GM19099 (cell line): ENCODE measurements around the gene ENTPD1.

Experiments
- POLR2A ChIP-seq: IDR thresholded peaks from 3 replicates; pipeline ENCODE4 v1.6.1; 2011; ENCODE audit warnings: low read depth; ENCODE audit not compliant: insufficient read length; ENCODE audit errors: extremely low read depth

Gene ENTPD1

GRCh38 chr10:95840121-95840520, 84.2 kb downstream of the ENTPD1 start:
- TF ChIP-seq POLR2A = no peak

GRCh38 chr10:95840681-95841080, 84.7 kb downstream of the ENTPD1 start:
- no peak for TF ChIP-seq POLR2A

- no peak for TF ChIP-seq POLR2A
These were observed 85.9 kb downstream of the ENTPD1 start for GRCh38 chr10:95841661-95842498.

- no peak for TF ChIP-seq POLR2A
These were observed 89.4 kb downstream of the ENTPD1 start for GRCh38 chr10:95845411-95845810.

DNA sequence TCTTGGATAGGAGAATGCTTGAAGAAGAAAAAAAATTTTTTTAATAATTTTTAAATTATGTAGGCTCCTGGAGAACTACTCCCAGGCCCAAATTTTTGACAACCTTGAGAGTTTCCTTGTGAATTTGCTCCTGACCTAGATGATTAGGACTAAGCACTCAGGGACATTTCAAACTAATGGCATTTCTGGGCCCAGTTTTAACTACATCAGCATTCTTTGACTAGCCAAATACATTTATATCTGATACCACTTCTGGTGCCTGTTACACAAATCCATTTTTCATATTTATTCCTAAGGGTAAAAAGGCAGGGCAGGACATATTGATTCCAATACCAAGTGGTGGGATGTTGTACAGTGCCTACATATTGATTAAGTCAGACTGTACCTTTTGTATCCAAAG, 91.0 kb downstream of the ENTPD1 start:
- TF ChIP-seq POLR2A = no peak

DNA sequence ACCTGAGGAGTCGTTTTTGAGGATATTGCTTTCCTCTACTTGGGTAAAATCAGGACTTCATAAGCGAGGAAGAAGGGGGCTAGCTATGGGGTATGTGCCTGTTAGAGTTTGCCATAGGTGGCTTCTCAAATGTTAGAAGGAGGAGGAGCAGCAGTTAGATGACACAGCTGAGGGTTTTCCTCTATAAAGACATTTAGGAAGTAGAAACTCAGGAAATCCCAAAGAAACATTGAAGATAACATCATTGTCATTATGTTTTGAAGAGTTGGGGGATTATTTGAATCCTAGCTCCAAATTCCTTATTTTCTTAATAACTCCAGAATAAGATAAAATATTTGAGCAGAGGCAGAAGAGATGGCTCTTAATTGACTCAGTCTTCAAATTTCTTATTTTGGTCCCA, 92.9 kb downstream of the ENTPD1 start:
- TF ChIP-seq POLR2A = peak; percentile 3

DNA sequence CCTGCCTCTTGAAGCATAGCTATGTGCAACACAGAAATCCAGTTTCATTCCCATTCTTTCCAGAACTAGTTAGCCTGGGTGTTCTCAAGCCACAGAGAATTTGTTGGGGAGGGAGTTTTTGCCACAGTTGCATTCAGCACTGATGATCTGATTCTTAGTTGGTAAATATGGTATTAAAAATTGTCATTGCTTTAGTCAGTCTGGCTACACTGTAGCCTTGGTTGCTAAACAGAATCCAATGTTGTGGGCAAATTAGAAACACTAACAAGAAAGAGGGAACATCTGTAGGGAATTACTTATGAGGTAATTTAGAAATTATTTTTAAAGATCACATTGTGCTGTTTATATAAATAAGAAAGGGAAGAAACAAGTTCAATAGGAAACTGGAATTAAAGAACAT, 94.8 kb downstream of the ENTPD1 start:
- no peak for TF ChIP-seq POLR2A

DNA sequence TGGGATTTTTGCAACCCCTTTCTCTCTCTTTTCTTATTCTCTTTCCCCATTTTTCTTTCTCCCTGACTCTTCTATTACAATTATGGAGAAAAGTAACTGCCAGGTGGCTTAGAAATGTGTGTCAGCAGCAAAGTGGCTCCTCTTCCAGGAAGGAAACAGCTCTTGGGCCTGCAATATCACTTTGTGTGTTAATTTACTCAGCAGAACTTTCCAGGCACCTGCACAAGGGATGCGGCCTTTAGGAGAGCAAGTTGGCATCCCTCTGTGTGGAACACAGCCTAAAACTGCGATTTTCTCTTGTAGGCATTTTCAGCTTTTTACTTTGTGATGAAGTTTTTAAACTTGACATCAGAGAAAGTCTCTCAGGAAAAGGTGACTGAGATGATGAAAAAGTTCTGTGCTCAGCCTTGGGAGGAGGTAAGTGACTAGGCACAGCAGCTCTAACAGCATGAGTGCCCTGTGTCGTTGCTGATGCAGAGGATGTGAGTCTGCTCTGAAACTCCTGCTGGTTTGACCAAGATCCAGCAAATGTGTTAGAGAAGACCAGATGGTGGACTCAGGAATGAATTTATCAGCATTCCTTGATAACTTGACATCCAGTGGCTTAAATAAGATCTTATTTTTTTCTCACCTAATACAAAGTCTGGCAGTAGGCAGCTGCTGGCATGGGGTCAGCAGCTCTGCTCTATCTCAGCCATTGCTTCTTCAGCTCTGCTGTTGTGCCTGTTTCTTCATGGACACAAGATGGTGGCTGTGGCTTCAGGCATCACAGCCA, 104.4 kb downstream of the ENTPD1 start:
- TF ChIP-seq POLR2A = no peak

GRCh38 chr10:95861386-95861785, 105.4 kb downstream of the ENTPD1 start:
- TF ChIP-seq POLR2A = no peak

DNA sequence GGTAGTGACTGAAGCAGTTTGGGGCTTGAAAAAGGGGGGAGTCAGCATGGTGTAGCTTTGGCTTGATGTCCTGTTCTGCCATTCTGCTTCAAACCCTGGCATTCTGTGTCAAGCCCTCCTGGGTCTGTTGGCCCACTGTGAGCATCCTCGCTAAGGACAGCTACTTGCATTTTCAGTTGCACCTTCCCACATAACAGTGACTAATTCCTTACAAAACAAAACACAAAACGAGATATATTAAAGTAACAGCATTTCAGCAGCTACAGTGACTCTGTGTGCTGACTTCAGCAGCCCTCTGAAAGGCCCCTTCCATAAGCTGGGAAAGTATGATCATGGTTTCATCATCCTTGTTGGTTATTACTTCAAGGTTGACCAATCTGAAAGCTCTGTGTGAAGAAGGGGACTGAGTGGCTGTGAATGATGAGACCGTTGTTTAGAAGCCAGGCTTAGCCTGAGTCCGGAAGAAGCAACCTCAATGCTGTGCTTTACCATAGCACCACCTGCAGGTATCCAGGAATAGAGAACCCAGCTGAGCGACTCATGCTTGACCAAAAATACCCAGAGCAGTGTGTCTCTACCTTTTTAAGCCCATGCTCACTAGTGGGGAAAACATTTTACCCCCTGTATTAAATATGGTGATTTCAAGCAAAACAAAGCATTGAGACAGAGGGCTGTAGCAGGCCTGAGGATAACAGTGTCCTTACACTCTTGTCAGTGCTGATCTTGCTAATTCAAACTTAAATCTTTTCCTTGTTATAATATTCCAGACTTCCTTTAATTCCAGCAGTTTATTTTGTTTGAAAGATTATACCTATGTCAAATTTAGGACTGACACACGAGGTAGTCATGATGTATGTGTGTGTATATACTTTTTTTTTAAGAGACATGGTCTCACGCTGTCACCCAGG, 109.2 kb downstream of the ENTPD1 start:
- no peak for TF ChIP-seq POLR2A

DNA sequence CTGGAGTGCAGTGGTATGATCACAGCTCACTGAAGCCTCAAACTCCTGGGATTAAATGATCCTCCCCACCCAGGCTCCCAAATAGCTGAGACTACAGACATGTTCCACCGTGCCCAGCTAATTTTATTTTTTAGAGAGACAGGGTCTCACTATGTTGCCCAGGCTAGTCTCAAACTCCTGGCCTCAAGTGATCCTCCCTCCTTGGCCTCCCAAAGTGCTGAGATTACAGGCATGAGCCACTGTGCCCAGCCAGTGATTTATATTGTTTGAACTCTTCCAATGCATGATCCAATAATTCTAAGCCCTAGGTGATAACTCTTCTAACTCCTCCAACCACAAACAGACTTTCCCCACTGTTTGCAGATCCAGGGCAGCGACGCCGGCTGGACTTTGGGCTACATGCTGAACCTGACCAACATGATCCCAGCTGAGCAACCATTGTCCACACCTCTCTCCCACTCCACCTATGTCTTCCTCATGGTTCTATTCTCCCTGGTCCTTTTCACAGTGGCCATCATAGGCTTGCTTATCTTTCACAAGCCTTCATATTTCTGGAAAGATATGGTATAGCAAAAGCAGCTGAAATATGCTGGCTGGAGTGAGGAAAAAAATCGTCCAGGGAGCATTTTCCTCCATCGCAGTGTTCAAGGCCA, 110.0 kb downstream of the ENTPD1 start:
- no peak for TF ChIP-seq POLR2A

- TF ChIP-seq POLR2A = no peak
These were observed 110.5 kb downstream of the ENTPD1 start for GRCh38 chr10:95866467-95866842.

- no peak for TF ChIP-seq POLR2A
These were observed 111.9 kb downstream of the ENTPD1 start for GRCh38 chr10:95867866-95868265.

- TF ChIP-seq POLR2A = no peak
These were observed 116.3 kb downstream of the ENTPD1 start for GRCh38 chr10:95872158-95872711.
